Skeletal muscle satellite cell (primary cell): Measurements from ENCODE around the gene LRIT2.
"Not testable (repeated sequence)": the region's sequence is repeated elsewhere in the genome, so short reads cannot be mapped to it uniquely, and the experiment has no call there.

ENCODE experiments used
- H3K27me3 ChIP-seq: 2 replicates; pipeline ENCODE4 v1.7.0; 2013; ENCODE audit warnings: low read length; ENCODE audit not compliant: control insufficient read depth, insufficient read depth
- H3K36me3 ChIP-seq: 2 replicates; pipeline ENCODE4 v1.7.0; 2013; ENCODE audit warnings: mild to moderate bottlenecking, control low read depth, low read length; ENCODE audit not compliant: insufficient read depth
- H3K4me1 ChIP-seq: 2 replicates; pipeline ENCODE4 v1.7.0; 2013; ENCODE audit warnings: low read length; ENCODE audit not compliant: control insufficient read depth, insufficient read depth
- H3K4me2 ChIP-seq: 2 replicates; pipeline ENCODE4 v1.7.0; 2013; ENCODE audit warnings: mild to moderate bottlenecking, low read length
- H3K4me3 ChIP-seq: 2 replicates; pipeline ENCODE4 v1.7.0; 2013; ENCODE audit warnings: low read length
- H3K9ac ChIP-seq: 2 replicates; pipeline ENCODE4 v1.7.0; 2013; ENCODE audit warnings: mild to moderate bottlenecking, low read depth, low read length, moderate library complexity
- H3K9me3 ChIP-seq: replicated peaks from 2 replicates; pipeline ENCODE4 v1.7.0; 2013; ENCODE audit warnings: mild to moderate bottlenecking, control low read depth, low read length

LRIT2 gene

GRCh38 chr10:84193327-84193726 is 32.0 kb downstream of the LRIT2 start:
- no peak overlapping the region for H3K4me2 ChIP-seq

GRCh38 chr10:84191106-84191505 is 34.2 kb downstream of the LRIT2 start:
- Histone ChIP-seq H3K9ac (no peak overlapping the region), H3K4me2 (no peak overlapping the region)

More at GRCh38 chr10:84193327-84193726, 32.0 kb downstream of the LRIT2 start:
- H3K36me3 ChIP-seq: no peaks in the 10 kb centered on the region
- no peak overlapping the region for H3K4me3 ChIP-seq
- H3K27me3 ChIP-seq: peaks cover 61% of the 10 kb centered on the region
- H3K9me3 ChIP-seq: no peaks in the 10 kb centered on the region
- H3K9ac ChIP-seq: no peak overlapping the region
- no peaks in the 10 kb centered on the region for H3K4me1 ChIP-seq

GRCh38 chr10:84190621-84191020 is 34.7 kb downstream of the LRIT2 start:
- Histone ChIP-seq H3K27me3 (peaks cover 38% of the 10 kb centered on the region), H3K36me3 (no peaks in the 10 kb centered on the region), H3K4me1 (no peaks in the 10 kb centered on the region), H3K4me2 (no peak overlapping the region), H3K9ac (no peak overlapping the region), H3K4me3 (no peak overlapping the region), H3K9me3 (no peaks in the 10 kb centered on the region)

More at GRCh38 chr10:84191106-84191505, 34.2 kb downstream of the LRIT2 start:
- H3K9me3 ChIP-seq: no peaks in the 10 kb centered on the region
- H3K27me3 ChIP-seq: peaks cover 43% of the 10 kb centered on the region
- H3K4me3 ChIP-seq: no peak overlapping the region
- H3K4me1 ChIP-seq: no peaks in the 10 kb centered on the region
- no peaks in the 10 kb centered on the region for H3K36me3 ChIP-seq

GRCh38 chr10:84188815-84189214 is 36.5 kb downstream of the LRIT2 start:
- no peaks in the 10 kb centered on the region for H3K9me3 ChIP-seq
- H3K36me3 ChIP-seq: no peaks in the 10 kb centered on the region
- peaks cover 22% of the 10 kb centered on the region for H3K27me3 ChIP-seq
- no peak overlapping the region for H3K4me3 ChIP-seq
- H3K4me2 ChIP-seq: no peak overlapping the region
- no peaks in the 10 kb centered on the region for H3K4me1 ChIP-seq
- H3K9ac ChIP-seq: no peak overlapping the region

- H3K4me2 ChIP-seq: no peak overlapping the region
- no peaks in the 10 kb centered on the region for H3K4me1 ChIP-seq
- peaks cover 4% of the 10 kb centered on the region for H3K27me3 ChIP-seq
- no peak overlapping the region for H3K4me3 ChIP-seq
- no peak overlapping the region for H3K9ac ChIP-seq
- no peaks in the 10 kb centered on the region for H3K9me3 ChIP-seq
- H3K36me3 ChIP-seq: no peaks in the 10 kb centered on the region
Observed at GRCh38 chr10:84185526-84186175, 39.7 kb downstream of the LRIT2 start.

- H3K4me1 ChIP-seq: no peaks in the 10 kb centered on the region
- H3K27me3 ChIP-seq: peaks cover 4% of the 10 kb centered on the region
- H3K4me2 ChIP-seq: no peak overlapping the region
- no peaks in the 10 kb centered on the region for H3K36me3 ChIP-seq
- H3K9me3 ChIP-seq: no peaks in the 10 kb centered on the region
- H3K4me3 ChIP-seq: no peak overlapping the region
- H3K9ac ChIP-seq: no peak overlapping the region
Observed at GRCh38 chr10:84184517-84184916, 40.8 kb downstream of the LRIT2 start.

GRCh38 chr10:84181631-84182030 is 43.7 kb downstream of the LRIT2 start:
- Histone ChIP-seq H3K9me3 (no peaks in the 10 kb centered on the region), H3K27me3 (no peaks in the 10 kb centered on the region), H3K4me1 (no peaks in the 10 kb centered on the region), H3K4me3 (no peak overlapping the region), H3K4me2 (no peak overlapping the region), H3K36me3 (no peaks in the 10 kb centered on the region), H3K9ac (no peak overlapping the region)

GRCh38 chr10:84180386-84180785 is 45.0 kb downstream of the LRIT2 start:
- H3K4me2 ChIP-seq, H3K27me3 ChIP-seq, H3K4me3 ChIP-seq, H3K9ac ChIP-seq, H3K9me3 ChIP-seq, H3K36me3 ChIP-seq, H3K4me1 ChIP-seq: not testable (repeated sequence)

GRCh38 chr10:84179059-84179710 is 46.2 kb downstream of the LRIT2 start:
- Histone ChIP-seq H3K9ac (no peak overlapping the region), H3K36me3 (no peaks in the 10 kb centered on the region), H3K9me3 (no peaks in the 10 kb centered on the region), H3K4me2 (no peak overlapping the region), H3K27me3 (no peaks in the 10 kb centered on the region), H3K4me3 (no peak overlapping the region), H3K4me1 (no peaks in the 10 kb centered on the region)

GRCh38 chr10:84178160-84178609 is 47.2 kb downstream of the LRIT2 start:
- no peak overlapping the region for H3K4me2 ChIP-seq
- no peaks in the 10 kb centered on the region for H3K9me3 ChIP-seq
- no peak overlapping the region for H3K4me3 ChIP-seq
- H3K27me3 ChIP-seq: no peaks in the 10 kb centered on the region
- no peak overlapping the region for H3K9ac ChIP-seq
- H3K4me1 ChIP-seq: no peaks in the 10 kb centered on the region
- H3K36me3 ChIP-seq: no peaks in the 10 kb centered on the region

- Histone ChIP-seq H3K27me3 (no peaks in the 10 kb centered on the region), H3K4me1 (no peaks in the 10 kb centered on the region), H3K9ac (no peak overlapping the region), H3K4me2 (no peak overlapping the region), H3K4me3 (no peak overlapping the region), H3K36me3 (no peaks in the 10 kb centered on the region), H3K9me3 (no peaks in the 10 kb centered on the region)
Observed at GRCh38 chr10:84177541-84178141, 47.7 kb downstream of the LRIT2 start.
